ENCODE results near the gene C1orf167.

DNA sequence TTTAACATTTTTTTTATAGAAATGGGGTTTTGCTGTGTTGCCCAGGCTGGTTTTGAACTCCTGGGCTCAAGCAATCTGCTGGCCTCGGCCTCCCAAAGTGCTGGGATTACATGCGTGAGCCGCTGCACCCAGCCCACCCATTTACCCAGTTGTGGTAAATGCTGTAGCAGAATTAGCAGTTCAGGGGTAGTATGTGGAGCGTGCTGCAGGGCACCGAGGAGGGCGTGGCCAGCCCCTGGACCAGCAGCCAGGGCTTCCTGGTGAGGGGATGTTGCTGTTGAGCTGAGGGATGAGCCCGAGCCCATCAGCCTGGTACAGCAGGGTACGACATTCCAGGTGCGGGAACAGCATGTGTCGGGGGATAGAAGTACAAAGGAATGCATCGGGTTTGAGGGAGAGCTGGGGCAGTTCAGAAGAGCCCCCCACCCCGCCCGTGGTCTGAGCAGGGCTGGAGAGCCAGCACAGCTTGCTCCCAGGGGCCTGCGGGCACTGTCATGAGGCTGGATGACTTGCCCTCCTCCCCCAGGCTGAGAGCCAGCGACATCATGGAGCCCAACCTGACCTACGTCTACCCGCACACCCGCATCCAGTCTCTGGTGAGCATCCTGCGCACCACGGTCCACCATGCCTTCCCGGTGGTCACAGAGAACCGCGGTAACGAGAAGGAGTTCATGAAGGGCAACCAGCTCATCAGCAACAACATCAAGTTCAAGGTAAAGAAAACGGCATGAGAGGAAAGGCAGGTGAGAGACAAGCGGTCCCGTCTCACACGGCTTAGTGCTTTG lies 73.6 kb downstream of the C1orf167 start:
- TF ChIP-seq, protein P1, sequence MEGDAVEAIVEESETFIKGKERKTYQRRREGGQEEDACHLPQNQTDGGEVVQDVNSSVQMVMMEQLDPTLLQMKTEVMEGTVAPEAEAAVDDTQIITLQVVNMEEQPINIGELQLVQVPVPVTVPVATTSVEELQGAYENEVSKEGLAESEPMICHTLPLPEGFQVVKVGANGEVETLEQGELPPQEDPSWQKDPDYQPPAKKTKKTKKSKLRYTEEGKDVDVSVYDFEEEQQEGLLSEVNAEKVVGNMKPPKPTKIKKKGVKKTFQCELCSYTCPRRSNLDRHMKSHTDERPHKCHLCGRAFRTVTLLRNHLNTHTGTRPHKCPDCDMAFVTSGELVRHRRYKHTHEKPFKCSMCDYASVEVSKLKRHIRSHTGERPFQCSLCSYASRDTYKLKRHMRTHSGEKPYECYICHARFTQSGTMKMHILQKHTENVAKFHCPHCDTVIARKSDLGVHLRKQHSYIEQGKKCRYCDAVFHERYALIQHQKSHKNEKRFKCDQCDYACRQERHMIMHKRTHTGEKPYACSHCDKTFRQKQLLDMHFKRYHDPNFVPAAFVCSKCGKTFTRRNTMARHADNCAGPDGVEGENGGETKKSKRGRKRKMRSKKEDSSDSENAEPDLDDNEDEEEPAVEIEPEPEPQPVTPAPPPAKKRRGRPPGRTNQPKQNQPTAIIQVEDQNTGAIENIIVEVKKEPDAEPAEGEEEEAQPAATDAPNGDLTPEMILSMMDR (conservative IDR thresholded peaks at IDR 0.05; ENCODE audit: low read depth, low read length): no peak
- TF ChIP-seq EZH2 (IDR thresholded peaks at IDR 0.05; ENCODE audit: low read length, unreplicated experiment) (no peak), EZH2phosphoT487 (IDR thresholded peaks at IDR 0.05; ENCODE audit: borderline replicate concordance, low read length) (no peak)

Measured in PC-3 (cell line).